H9 (cell line): ENCODE measurements around the gene CCDC13. TPM values are rescaled to one million over a fixed set of nuclear protein-coding genes. Genes with fewer than 3 reads are reported as not detected.

ENCODE experiments used
- DNase-seq: peaks from one replicate; pipeline ENCODE4 v3.0.0-alpha.2; 2017
- H2AFZ ChIP-seq: one replicate; pipeline ENCODE4 v1.6.1; 2013; ENCODE audit warnings: mild to moderate bottlenecking, low read length, control low read depth, moderate library complexity
- H2AK5ac ChIP-seq: 2 replicates; pipeline ENCODE4 v1.6.1; 2013; ENCODE audit warnings: low read length, control low read depth, mixed read lengths; ENCODE audit not compliant: insufficient read length
- H2BK120ac ChIP-seq: one replicate; pipeline ENCODE4 v1.6.1; 2013; ENCODE audit warnings: low read depth, mild to moderate bottlenecking, low read length, control low read depth, inconsistent platforms; ENCODE audit not compliant: poor library complexity, severe bottlenecking
- H2BK12ac ChIP-seq: 2 replicates; pipeline ENCODE4 v1.6.1; 2013; ENCODE audit warnings: low read length, control low read depth, mixed read lengths, low read depth; ENCODE audit not compliant: insufficient read length
- H2BK15ac ChIP-seq: 2 replicates; pipeline ENCODE4 v1.6.1; 2013; ENCODE audit warnings: low read depth, low read length, control low read depth
- H2BK20ac ChIP-seq: one replicate; pipeline ENCODE4 v1.6.1; 2013; ENCODE audit warnings: low read depth, mild to moderate bottlenecking, low read length, control low read depth, inconsistent platforms; ENCODE audit not compliant: poor library complexity, severe bottlenecking
- H2BK5ac ChIP-seq: 2 replicates; pipeline ENCODE4 v1.6.1; 2013; ENCODE audit warnings: low read length, control low read depth, mixed read lengths; ENCODE audit not compliant: insufficient read length
- H3K14ac ChIP-seq: 2 replicates; pipeline ENCODE4 v1.6.1; 2013; ENCODE audit warnings: low read length, control low read depth; ENCODE audit not compliant: insufficient read depth
- H3K18ac ChIP-seq: 2 replicates; pipeline ENCODE4 v1.6.1; 2013; ENCODE audit warnings: low read depth, mild to moderate bottlenecking, mixed read lengths, low read length, control low read depth; ENCODE audit not compliant: insufficient read length
- H3K23ac ChIP-seq: 2 replicates; pipeline ENCODE4 v1.6.1; 2013; ENCODE audit warnings: low read length, control low read depth, mixed read lengths, low read depth; ENCODE audit not compliant: insufficient read length
- H3K23me2 ChIP-seq: 2 replicates; pipeline ENCODE4 v1.6.1; 2013; ENCODE audit warnings: low read depth, mild to moderate bottlenecking, mixed read lengths, low read length, control low read depth; ENCODE audit not compliant: insufficient read length, poor library complexity, severe bottlenecking
- H3K27ac ChIP-seq: 2 replicates; pipeline ENCODE4 v1.5.1; 2013; ENCODE audit warnings: low read length, control low read depth, mixed read lengths, low read depth; ENCODE audit not compliant: insufficient read length
- H3K27me3 ChIP-seq: 2 replicates; pipeline ENCODE4 v1.6.1; 2013; ENCODE audit warnings: low read length, control low read depth, inconsistent platforms; ENCODE audit not compliant: insufficient read depth
- H3K4ac ChIP-seq: 2 replicates; pipeline ENCODE4 v1.6.1; 2013; ENCODE audit warnings: low read depth, mild to moderate bottlenecking, control low read depth, inconsistent platforms, low read length, moderate library complexity
- H3K4me1 ChIP-seq: 2 replicates; pipeline ENCODE4 v1.6.1; 2013; ENCODE audit warnings: low read length, control low read depth, inconsistent platforms; ENCODE audit not compliant: insufficient read depth
- H3K4me2 ChIP-seq: 2 replicates; pipeline ENCODE4 v1.6.1; 2013; ENCODE audit warnings: low read length, control low read depth, mixed read lengths; ENCODE audit not compliant: insufficient read length, insufficient read depth
- H3K56ac ChIP-seq: 2 replicates; pipeline ENCODE4 v1.6.1; 2013; ENCODE audit warnings: low read depth, mild to moderate bottlenecking, mixed read lengths, low read length, control low read depth; ENCODE audit not compliant: insufficient read length
- H3K79me1 ChIP-seq: 2 replicates; pipeline ENCODE4 v1.6.1; 2013; ENCODE audit warnings: low read depth, mild to moderate bottlenecking, moderate library complexity, low read length, control low read depth, inconsistent platforms; ENCODE audit not compliant: insufficient read depth, poor library complexity, severe bottlenecking
- H3K79me2 ChIP-seq: 2 replicates; pipeline ENCODE4 v1.6.1; 2013; ENCODE audit warnings: low read length, control low read depth, inconsistent platforms; ENCODE audit not compliant: insufficient read depth
- H3K9ac ChIP-seq: 2 replicates; pipeline ENCODE4 v1.6.1; 2013; ENCODE audit warnings: low read length, control low read depth, mixed read lengths; ENCODE audit not compliant: insufficient read length; ENCODE audit errors: extremely low read depth
- H3K9me3 ChIP-seq: one replicate; pipeline ENCODE4 v1.6.1; 2013; ENCODE audit warnings: low read depth, low read length, inconsistent platforms; ENCODE audit not compliant: control insufficient read depth
- H3T11ph ChIP-seq: one replicate; pipeline ENCODE4 v1.6.1; 2013; ENCODE audit warnings: mild to moderate bottlenecking, low read length, control low read depth, inconsistent platforms
- H4K20me1 ChIP-seq: one replicate; pipeline ENCODE4 v1.6.1; 2013; ENCODE audit not compliant: control insufficient read depth, insufficient read length, insufficient read depth
- H4K5ac ChIP-seq: 2 replicates; pipeline ENCODE4 v1.6.1; 2013; ENCODE audit warnings: low read depth, mild to moderate bottlenecking, mixed read lengths, low read length, control low read depth; ENCODE audit not compliant: insufficient read length
- H4K8ac ChIP-seq: replicated peaks from 2 replicates; pipeline ENCODE4 v1.6.1; 2013; ENCODE audit warnings: low read length, control low read depth, mixed read lengths, low read depth; ENCODE audit not compliant: insufficient read length
- H4K91ac ChIP-seq: 2 replicates; pipeline ENCODE4 v1.6.1; 2013; ENCODE audit warnings: low read depth, mild to moderate bottlenecking, moderate library complexity, mixed read lengths, low read length, control low read depth; ENCODE audit not compliant: insufficient read length
- H3K27ac Mint-ChIP-seq, 3 experiments: 2 replicates in 2 of 3; 3 replicates in 1 of 3; pipeline ENCODE4 v1.8.0; 2020 to 2021; ENCODE audit warnings: mixed read lengths in 3 of 3, mild to moderate bottlenecking in 1 of 3, moderate library complexity in 1 of 3
- H3K27me3 Mint-ChIP-seq: 2 replicates; pipeline ENCODE4 v1.8.0; 2021; ENCODE audit warnings: low read depth, mild to moderate bottlenecking, moderate library complexity, mixed read lengths
- H3K36me3 Mint-ChIP-seq, 3 experiments: 2 replicates in 2 of 3; 3 replicates in 1 of 3; pipeline ENCODE4 v1.8.0; 2020 to 2021; ENCODE audit warnings: low read depth in 3 of 3, mixed read lengths in 3 of 3; ENCODE audit not compliant: insufficient read depth in 1 of 3
- H3K4me1 Mint-ChIP-seq, 2 experiments: 2 replicates each; pipeline ENCODE4 v1.8.0; 2020; ENCODE audit warnings: mixed read lengths in 2 of 2
- H3K4me3 Mint-ChIP-seq, 2 experiments: 2 replicates in 1 of 2; 3 replicates in 1 of 2; pipeline ENCODE4 v1.8.0; 2020 to 2021; ENCODE audit warnings: mild to moderate bottlenecking in 2 of 2, mixed read lengths in 2 of 2, moderate library complexity in 1 of 2
- H3K9me3 Mint-ChIP-seq, 2 experiments: 2 replicates in 1 of 2; 3 replicates in 1 of 2; pipeline ENCODE4 v1.8.0; 2020; ENCODE audit warnings: mild to moderate bottlenecking in 2 of 2, mixed read lengths in 2 of 2, moderate library complexity in 1 of 2
- CTCF ChIP-seq: fragments of 200-600 bp; sonication (generic); conservative IDR thresholded peaks from 3 replicates; pipeline ENCODE4 v1.8.0; 2021; ENCODE audit warnings: antibody characterized with exemption, mild to moderate bottlenecking
- WGBS: extraction: QIAGEN DNeasy Blood & Tissue Kit; methylation state at CpG from one replicate; pipeline ENCODE4 v1.1.7; 2013; ENCODE audit warnings: missing lambda C conversion rate, low lambda C conversion rate, mixed read lengths; ENCODE audit not compliant: insufficient read length; ENCODE audit errors: extremely low coverage; 5-methylcytosine and 5-hydroxymethylcytosine counted together
- total RNA-seq: library from RNA; stranded (reverse); gene quantifications from 2 replicates; pipeline ENCODE4 v1.2.1, GENCODE V29; 2021

CCDC13 gene
- total RNA-seq, 1 experiment from 2014 or later, result not detected

- Histone ChIP-seq H3K79me2 (no peaks in the 10 kb centered on the region), H2BK15ac (no peak overlapping the region), H4K5ac (no peak overlapping the region), H3K9me3 (no peaks in the 10 kb centered on the region), H4K91ac (no peak overlapping the region), H3K56ac (no peak overlapping the region), H2AFZ (no peak overlapping the region), H2AK5ac (no peak overlapping the region), H2BK120ac (no peak overlapping the region), H3K14ac (no peak overlapping the region), H2BK5ac (no peak overlapping the region), H3K23me2 (no peaks in the 10 kb centered on the region), H4K20me1 (no peaks in the 10 kb centered on the region), H2BK12ac (no peak overlapping the region), H3K4ac (no peak overlapping the region), H3K27ac (no peak overlapping the region), H2BK20ac (no peak overlapping the region), H3T11ph (no peak overlapping the region), H4K8ac (no peak overlapping the region), H3K4me1 (no peaks in the 10 kb centered on the region), H3K79me1 (no peaks in the 10 kb centered on the region), H3K9ac (no peak overlapping the region), H3K18ac (no peak overlapping the region), H3K23ac (no peak overlapping the region), H3K27me3 (no peaks in the 10 kb centered on the region), H3K4me2 (no peak overlapping the region)
- Mint-ChIP-seq H3K27ac (no peak overlapping the region), H3K4me3 (no peak overlapping the region), H3K27me3 (peaks cover 13% of the 10 kb centered on the region), H3K4me1 (peaks cover 21 to 22% of the 10 kb centered on the region in 2 experiments), H3K36me3 (no peaks in the 10 kb centered on the region), H3K9me3 (peaks cover 0 to 3% of the 10 kb centered on the region in 2 experiments; a peak in 1 of 5 replicates)
- no peak for TF ChIP-seq CTCF
- DNase-seq, result peak; percentile 12
- WGBS, result no CpG with 5 or more reads among the region's 9 CpGs
Observed at GRCh38 chr3:42742688-42743087, 30.4 kb downstream of the CCDC13 start.
